Activated naive CD4-positive, alpha-beta T cell treated with anti-CD3 and anti-CD28 coated beads, Interleukin-2, amount 50 U/mL, for 72 hours (primary cell): Measurements from ENCODE around the gene YPEL2. TPM values are rescaled to one million over a fixed set of nuclear protein-coding genes. Genes with fewer than 3 reads are reported as not detected.
"Not testable (repeated sequence)": the region's sequence is repeated elsewhere in the genome, so short reads cannot be mapped to it uniquely, and the experiment has no call there.

Experiments used
- ATAC-seq, 2 donors: fragments of 150-1000 bp; cut with Tn5 transposase; 2 replicates each; pipeline ENCODE4 v1.10.0; 2021; ENCODE audit warnings: mild to moderate bottlenecking in 2 of 2, moderate library complexity in 2 of 2
- DNase-seq, 2 donors: peaks; one replicate each; pipeline ENCODE4 v3.0.0; 2021 to 2022; ENCODE audit warnings: low spot score in 2 of 2
- H3K27ac Mint-ChIP-seq, 2 donors: one replicate each; pipeline ENCODE4 v1.8.0; 2022; ENCODE audit warnings: mild to moderate bottlenecking in 2 of 2, mixed read lengths in 2 of 2
- H3K36me3 Mint-ChIP-seq, 2 donors: one replicate each; pipeline ENCODE4 v1.8.0; 2022; ENCODE audit warnings: mixed read lengths in 2 of 2
- H3K9me3 Mint-ChIP-seq, 2 donors: one replicate each; pipeline ENCODE4 v1.8.0; 2022; ENCODE audit warnings: mixed read lengths in 2 of 2
- total RNA-seq, 2 donors: library from RNA; stranded (reverse); gene quantifications; one replicate each; pipeline ENCODE4 v1.2.3, GENCODE V29; 2022

The YPEL2 gene
- total RNA-seq, 2 donors from 2014 or later, result 6.6 to 7.0 TPM

DNA sequence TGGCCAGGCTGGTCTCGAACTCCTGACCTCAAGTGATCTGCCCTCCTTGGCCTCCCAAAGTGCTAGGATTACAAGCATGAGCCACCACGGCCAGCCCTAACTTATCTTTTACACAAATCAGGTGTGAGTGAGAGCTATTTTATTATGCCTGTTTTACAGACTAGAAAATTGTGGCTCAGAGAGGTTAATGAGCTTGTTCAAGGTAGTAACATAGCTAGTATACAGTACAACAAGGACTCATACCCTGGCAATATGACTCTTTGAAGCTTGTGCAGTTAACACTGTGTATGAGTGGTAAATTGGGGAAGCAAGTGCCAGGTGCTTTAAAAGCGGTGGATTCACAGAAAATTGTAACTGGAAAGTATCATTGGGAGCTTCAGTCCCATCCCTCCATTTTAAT, 49.0 kb downstream of the YPEL2 start:
- DNase-seq, result no peak
- ATAC-seq, result no peak
- Mint-ChIP-seq H3K9me3 (no peaks in the 10 kb centered on the region), H3K36me3 (no peaks in the 10 kb centered on the region), H3K27ac (peak overlapping the region in 1 of 2 donors; percentile 15)

DNA sequence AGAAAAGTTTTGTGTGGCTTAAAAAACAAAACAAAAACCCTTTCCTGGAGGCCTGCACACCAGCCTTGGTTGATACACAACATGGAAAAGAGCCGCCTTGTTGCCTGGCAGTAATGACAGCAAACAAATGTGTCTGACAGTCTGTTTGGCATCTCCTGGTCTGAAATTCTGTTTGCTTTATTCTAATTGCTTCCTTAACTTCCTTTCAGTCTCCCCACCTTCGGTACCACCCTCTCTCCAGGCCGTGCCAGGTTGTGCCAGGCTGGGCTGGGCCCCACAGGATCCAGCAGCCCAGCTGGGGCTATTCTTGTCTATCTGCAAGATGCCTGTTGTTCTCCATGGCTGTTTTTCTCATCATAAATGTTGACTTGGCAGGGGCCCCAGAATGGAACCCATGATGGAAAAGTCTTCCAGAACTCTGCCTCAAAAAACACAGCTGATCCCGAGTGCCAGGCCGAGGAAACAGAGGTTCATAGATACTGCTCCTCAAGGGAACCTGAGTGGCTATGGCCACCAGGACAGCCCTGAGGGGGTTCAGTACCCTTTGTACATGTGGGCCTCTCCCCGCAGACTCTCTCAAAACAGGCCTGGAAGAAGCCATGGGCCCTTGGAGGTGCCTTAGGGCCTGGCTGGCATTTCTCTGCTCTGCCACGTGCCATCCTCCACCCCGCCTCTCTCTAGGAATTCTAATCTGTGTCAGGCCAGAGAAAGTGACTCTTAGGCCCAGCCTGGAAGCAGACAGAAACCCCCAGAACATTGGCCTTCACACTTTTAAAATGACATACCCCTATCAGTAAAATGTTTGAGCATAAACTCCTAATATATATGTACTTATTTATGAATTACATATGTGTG, 50.5 kb downstream of the YPEL2 start:
- DNase-seq, result no peak
- Mint-ChIP-seq H3K36me3 (no peaks in the 10 kb centered on the region), H3K27ac (peak overlapping the region; percentile 15 to 90), H3K9me3 (no peaks in the 10 kb centered on the region)
- no peak for ATAC-seq

- H3K9me3 Mint-ChIP-seq, result no peaks in the 10 kb centered on the region
- DNase-seq (no peak), ATAC-seq (no peak)
- no peak overlapping the region for H3K27ac Mint-ChIP-seq
- H3K36me3 Mint-ChIP-seq, result no peaks in the 10 kb centered on the region
Observed at GRCh38 chr17:59383893-59384292, 52.4 kb downstream of the YPEL2 start.

DNA sequence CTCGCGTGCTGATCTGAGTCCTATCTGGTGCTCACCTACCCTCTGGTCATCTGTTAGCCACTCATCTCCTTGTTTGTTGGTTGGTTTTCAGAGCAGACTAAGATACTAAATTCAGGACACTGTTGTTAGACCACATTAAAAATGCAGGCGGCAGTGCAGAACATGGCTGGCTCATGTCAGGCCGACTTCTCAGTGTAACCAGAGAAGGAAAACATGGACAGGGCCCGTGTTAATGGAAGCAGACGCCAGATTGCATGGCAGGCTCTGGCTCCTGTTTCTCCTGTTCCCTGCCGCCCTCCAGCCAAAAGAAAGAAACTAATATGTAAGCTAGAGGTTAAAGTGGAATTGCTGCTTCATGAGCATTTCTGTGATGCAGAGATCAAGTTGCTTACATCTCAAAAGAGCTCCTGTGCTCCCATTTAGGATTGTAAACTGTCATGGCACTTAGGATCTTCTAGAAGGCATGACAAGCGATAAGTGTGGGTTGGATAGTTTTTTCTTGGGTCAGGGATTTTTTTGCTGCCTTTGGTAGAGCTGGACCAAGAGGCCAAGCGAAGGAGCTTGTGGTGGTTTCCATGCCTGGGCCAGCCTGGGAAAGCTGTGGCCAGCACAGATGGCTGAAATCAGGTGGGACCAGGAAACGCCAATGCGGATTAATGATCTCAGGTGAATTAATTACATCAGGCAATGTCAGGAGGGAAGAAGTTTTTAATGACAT, 56.1 kb downstream of the YPEL2 start:
- H3K36me3 Mint-ChIP-seq, result no peaks in the 10 kb centered on the region

DNA sequence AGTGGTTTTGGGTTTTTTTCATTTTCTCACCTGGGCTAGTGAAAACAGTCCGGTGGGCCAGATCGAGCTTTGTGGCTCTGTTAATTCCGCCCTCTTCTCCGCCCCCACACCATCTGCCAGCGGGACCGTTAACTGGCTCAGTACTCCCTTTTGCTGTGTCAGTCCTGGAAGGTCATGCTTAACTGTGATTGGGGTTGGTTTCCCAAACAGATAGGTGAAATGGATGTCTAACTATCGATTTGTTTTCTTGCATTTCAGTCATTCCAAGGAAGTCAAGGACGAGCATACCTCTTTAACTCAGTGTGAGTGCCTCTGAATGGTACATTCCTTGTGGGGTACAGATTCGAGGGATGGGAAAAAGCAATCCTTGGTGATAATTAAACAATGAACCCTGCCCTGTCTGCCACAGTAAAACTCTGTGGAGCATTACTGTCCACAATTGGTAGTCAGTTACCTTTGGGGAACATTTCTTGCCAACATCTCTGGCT, 56.7 kb downstream of the YPEL2 start:
- no peak for ATAC-seq
- Mint-ChIP-seq H3K9me3 (no peaks in the 10 kb centered on the region), H3K27ac (peak overlapping the region in 1 of 2 donors; percentile 16)

More for the DNA sequence above, 56.1 kb downstream of the YPEL2 start:
- ATAC-seq, result no peak
- Mint-ChIP-seq H3K27ac (no peak overlapping the region), H3K9me3 (no peaks in the 10 kb centered on the region)
- DNase-seq, result no peak

GRCh38 chr17:59389066-59389465, 57.6 kb downstream of the YPEL2 start:
- no peak for ATAC-seq

More for the DNA sequence above, 56.7 kb downstream of the YPEL2 start:
- H3K36me3 Mint-ChIP-seq, result no peaks in the 10 kb centered on the region
- no peak for DNase-seq

DNA sequence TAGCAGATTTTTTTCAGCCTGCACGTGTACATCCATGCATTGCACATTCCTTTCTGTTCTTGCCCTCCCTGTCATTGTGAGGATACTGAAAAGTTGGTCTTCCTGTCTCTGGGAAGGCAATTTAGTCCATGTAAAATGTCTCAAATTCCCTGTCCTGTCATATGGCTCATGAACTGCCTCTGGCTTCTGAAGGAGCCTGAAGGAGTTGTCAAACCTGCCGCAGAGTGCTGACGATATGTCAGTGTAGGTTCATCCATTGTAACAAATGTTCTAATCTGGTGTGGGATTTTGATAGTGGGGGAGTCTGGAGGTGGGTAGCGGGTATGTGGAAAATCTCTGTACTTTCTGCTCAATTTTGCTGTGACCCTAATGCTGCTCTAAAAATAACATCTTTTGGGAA, 59.6 kb downstream of the YPEL2 start:
- Mint-ChIP-seq H3K9me3 (no peaks in the 10 kb centered on the region), H3K27ac (no peak overlapping the region)

More at GRCh38 chr17:59389066-59389465, 57.6 kb downstream of the YPEL2 start:
- Mint-ChIP-seq H3K27ac (peak overlapping the region in 1 of 2 donors; percentile 6), H3K36me3 (no peaks in the 10 kb centered on the region), H3K9me3 (no peaks in the 10 kb centered on the region)
- no peak for DNase-seq

GRCh38 chr17:59392973-59393679, 61.7 kb downstream of the YPEL2 start:
- no peaks in the 10 kb centered on the region for H3K36me3 Mint-ChIP-seq
- no peak overlapping the region for H3K27ac Mint-ChIP-seq
- H3K9me3 Mint-ChIP-seq, result no peaks in the 10 kb centered on the region
- DNase-seq, result no peak
- no peak for ATAC-seq

More for the DNA sequence above, 59.6 kb downstream of the YPEL2 start:
- no peaks in the 10 kb centered on the region for H3K36me3 Mint-ChIP-seq
- ATAC-seq, result no peak
- no peak for DNase-seq

DNA sequence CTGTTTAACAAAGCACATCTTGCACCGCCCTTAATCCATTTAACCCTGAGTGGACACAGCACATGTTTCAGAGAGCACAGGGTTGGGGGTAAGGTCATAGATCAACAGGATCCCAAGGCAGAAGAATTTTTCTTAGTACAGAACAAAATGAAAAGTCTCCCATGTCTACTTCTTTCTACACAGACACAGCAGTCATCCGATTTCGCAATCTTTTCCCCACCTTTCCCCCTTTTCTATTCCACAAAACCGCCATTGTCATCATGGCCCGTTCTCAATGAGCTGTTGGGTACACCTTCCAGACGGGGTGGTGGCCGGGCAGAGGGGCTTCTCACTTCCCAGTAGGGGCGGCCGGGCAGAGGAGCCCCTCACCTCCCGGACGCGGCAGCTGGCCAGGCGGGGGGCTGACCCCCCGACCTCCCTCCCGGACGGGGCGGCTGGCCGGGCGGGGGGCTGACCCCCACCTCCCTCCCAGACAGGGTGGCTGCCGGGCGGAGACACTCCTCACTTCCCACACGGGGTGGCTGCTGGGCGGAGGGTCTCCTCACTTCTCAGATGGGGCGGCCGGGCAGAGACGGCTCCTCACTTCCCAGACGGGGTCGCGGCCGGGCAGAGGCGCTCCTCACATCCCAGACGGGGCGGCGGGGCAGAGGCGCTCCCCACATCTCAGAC, 62.4 kb downstream of the YPEL2 start:
- ATAC-seq, H3K27ac Mint-ChIP-seq: not testable (repeated sequence)

DNA sequence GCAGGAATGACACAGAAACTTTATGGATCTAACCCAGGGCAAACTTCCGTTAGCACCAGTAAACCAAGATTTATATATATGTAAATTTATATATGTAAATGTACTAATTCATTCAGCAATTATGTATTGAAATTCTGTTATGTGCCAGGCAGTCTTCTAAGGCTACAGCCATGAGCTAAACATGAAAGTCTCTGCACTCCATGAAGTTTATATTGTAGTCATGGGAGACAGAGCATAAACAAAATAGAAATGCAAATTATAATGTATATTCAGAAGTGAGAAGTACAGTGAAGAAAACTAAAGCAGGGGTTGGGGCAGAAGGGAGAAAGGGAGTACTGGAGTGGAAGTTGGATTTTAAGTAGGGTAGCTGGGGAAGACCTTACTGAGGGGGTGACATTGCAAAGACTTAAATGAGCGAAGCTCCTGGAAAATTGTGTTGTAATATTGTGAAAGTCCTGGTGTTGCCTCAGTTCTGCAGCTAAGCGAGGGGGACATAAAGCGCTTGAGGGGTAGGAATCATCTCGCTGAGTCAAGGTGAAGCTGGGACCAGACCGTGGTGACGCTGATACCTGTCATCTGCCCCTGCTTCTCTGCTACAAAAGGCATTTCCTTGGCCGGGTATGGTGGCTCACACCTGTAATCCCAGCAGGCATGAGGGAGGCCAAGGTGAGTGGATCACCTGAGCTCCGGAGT, 64.8 kb downstream of the YPEL2 start:
- no peak for DNase-seq
- Mint-ChIP-seq H3K9me3 (no peaks in the 10 kb centered on the region), H3K27ac (peak overlapping the region in 1 of 2 donors; percentile 25), H3K36me3 (no peaks in the 10 kb centered on the region)
- ATAC-seq, result no peak

More for the DNA sequence above, 62.4 kb downstream of the YPEL2 start:
- DNase-seq, H3K9me3 Mint-ChIP-seq, H3K36me3 Mint-ChIP-seq: not testable (repeated sequence)

- ATAC-seq (no peak), DNase-seq (no peak)
- Mint-ChIP-seq H3K36me3 (no peaks in the 10 kb centered on the region), H3K27ac (no peak overlapping the region), H3K9me3 (no peaks in the 10 kb centered on the region)
Observed at GRCh38 chr17:59397316-59398073, 66.0 kb downstream of the YPEL2 start.

GRCh38 chr17:59399914-59400313, 68.5 kb downstream of the YPEL2 start:
- Mint-ChIP-seq H3K36me3 (no peaks in the 10 kb centered on the region), H3K27ac (no peak overlapping the region), H3K9me3 (no peaks in the 10 kb centered on the region)
- DNase-seq (no peak), ATAC-seq (no peak)

- Mint-ChIP-seq H3K27ac (peak overlapping the region in 1 of 2 donors; percentile 52), H3K36me3 (no peaks in the 10 kb centered on the region), H3K9me3 (no peaks in the 10 kb centered on the region)
- ATAC-seq, result no peak
- DNase-seq, result no peak
Observed at GRCh38 chr17:59400858-59401257, 69.4 kb downstream of the YPEL2 start.

DNA sequence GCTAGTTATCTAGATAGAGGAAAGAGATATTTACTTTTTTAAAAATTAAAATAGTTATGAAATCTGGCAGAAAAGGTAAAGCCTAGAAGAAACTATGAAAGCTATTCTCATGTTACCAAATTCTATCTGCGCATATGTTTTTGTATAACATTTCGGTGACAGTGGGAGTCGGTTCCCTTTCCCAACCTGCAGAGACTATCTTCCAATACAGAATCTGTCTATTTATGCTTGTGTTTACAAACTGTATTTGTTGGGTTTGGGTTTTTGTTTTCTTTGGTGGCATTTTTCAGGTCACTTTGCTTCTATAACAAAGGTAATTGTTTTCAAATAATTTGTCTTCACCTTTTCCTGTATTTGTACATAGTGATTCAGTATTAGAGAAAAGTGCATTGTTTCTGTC, 69.8 kb downstream of the YPEL2 start:
- ATAC-seq, result no peak
- Mint-ChIP-seq H3K36me3 (no peaks in the 10 kb centered on the region), H3K9me3 (no peaks in the 10 kb centered on the region), H3K27ac (no peak overlapping the region)
- no peak for DNase-seq

DNA sequence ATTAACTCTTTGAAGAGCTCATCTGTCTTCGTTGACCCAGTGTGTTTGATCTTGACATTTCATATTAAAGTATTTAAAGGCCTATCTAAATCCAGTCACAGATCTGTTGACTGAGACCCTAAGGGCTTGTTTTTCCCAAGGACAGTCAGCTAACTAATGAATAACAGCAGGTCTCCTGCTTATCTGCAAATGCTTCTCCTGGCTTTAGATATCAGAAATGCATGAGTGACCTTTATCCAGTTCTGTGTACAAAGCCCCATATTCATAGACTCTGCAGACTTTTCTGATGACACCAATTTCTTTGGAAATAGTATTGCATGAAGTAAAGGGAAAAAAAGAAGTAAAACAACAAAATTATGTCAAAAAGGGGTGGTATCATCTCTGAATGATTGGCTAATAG, 70.3 kb downstream of the YPEL2 start:
- Mint-ChIP-seq H3K36me3 (no peaks in the 10 kb centered on the region), H3K9me3 (no peaks in the 10 kb centered on the region), H3K27ac (no peak overlapping the region)
- DNase-seq (no peak), ATAC-seq (no peak)
